GM21381 (cell line): Measurements from ENCODE around the gene DRD5.

Source experiments
- ATAC-seq: cut with Tn5 transposase; IDR thresholded peaks from one replicate; pipeline ENCODE4 v1.9.1; 2021; ENCODE audit warnings: mild to moderate bottlenecking, moderate library complexity; ENCODE audit not compliant: unreplicated experiment

The DRD5 gene

GRCh38 chr4:9812501-9813340 is 31.3 kb downstream of the DRD5 start:
- peak; percentile 93 for ATAC-seq

GRCh38 chr4:9816285-9816684 is 34.9 kb downstream of the DRD5 start:
- no peak for ATAC-seq

- no peak for ATAC-seq
Observed at GRCh38 chr4:9820343-9820742, 38.9 kb downstream of the DRD5 start.

GRCh38 chr4:9825049-9825448 is 43.6 kb downstream of the DRD5 start:
- peak; percentile 73 for ATAC-seq

- no peak for ATAC-seq
Observed at GRCh38 chr4:9826551-9826950, 45.1 kb downstream of the DRD5 start.

GRCh38 chr4:9832640-9833039 is 51.2 kb downstream of the DRD5 start:
- no peak for ATAC-seq

- no peak for ATAC-seq
Observed at GRCh38 chr4:9833421-9833820, 52.0 kb downstream of the DRD5 start.
